GM11168 (cell line): ENCODE results near the gene MOGAT1.
"Not testable (repeated sequence)": the region's sequence is repeated elsewhere in the genome, so short reads cannot be mapped to it uniquely, and the experiment has no call there.

Experiments
- in situ Hi-C: fragments of 300-500 bp; cut with MboI; formaldehyde crosslinking; loops from one replicate; pipeline ENCODE4 v1.12.0; 2022; ENCODE audit warnings: low sequenced_read_pairs; ENCODE audit not compliant: unreplicated experiment

Gene MOGAT1

DNA sequence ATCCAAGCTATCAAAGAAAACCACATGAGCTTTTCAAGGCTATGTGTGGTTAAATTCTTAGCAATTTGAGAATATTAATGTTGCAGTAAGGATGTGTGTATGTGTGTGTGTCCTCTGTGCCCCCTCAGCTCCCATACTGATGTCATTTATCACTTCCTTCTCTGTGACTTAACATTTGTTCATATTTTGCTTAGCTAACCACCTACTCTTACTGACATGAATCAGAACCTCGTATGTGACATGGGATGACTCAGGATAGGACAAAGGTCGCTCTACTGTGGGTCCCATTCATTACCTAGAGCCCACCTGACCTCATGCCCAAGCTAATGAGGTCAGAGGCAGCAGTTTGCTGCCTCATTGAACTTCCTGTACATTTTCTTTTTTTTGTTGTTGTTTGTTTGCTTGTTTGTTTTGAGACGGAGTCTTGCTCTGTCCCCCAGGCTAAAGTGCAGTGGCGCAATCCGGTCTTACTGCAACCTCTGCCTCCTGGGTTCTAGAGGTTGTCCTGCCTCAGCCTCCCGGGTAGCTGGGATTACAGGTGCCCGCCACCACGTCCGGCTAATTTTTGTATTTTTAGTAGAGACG lies 36.3 kb downstream of the MOGAT1 start:
- in situ Hi-C loops = loop anchor here (5.0 kb wide), 1 partner anchor 195 kb away; no protein-coding TSS in a partner anchor

DNA sequence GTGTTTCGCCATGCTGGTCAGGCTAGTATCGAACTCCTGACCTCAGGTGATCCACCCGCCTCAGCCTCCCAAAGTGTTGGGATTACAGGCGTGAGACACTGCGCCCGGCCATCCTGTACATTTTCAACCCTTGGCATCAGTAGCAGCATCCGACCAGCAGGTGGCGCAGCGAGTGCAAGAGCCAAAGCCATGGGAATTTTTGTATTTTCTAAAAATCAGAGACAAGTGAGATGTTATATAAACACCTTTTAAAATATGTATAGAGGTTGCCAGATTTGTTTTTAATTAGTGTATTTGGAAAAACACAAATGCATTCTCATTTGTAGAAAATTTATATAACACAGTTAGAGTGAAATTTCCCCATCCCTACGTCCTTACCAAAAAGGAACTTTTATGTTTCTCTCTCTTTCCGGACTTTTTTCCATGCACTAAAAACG lies 36.8 kb downstream of the MOGAT1 start:
- in situ Hi-C loops = loop anchor here (5.0 kb wide), 1 partner anchor 194 kb away; no protein-coding TSS in a partner anchor

DNA sequence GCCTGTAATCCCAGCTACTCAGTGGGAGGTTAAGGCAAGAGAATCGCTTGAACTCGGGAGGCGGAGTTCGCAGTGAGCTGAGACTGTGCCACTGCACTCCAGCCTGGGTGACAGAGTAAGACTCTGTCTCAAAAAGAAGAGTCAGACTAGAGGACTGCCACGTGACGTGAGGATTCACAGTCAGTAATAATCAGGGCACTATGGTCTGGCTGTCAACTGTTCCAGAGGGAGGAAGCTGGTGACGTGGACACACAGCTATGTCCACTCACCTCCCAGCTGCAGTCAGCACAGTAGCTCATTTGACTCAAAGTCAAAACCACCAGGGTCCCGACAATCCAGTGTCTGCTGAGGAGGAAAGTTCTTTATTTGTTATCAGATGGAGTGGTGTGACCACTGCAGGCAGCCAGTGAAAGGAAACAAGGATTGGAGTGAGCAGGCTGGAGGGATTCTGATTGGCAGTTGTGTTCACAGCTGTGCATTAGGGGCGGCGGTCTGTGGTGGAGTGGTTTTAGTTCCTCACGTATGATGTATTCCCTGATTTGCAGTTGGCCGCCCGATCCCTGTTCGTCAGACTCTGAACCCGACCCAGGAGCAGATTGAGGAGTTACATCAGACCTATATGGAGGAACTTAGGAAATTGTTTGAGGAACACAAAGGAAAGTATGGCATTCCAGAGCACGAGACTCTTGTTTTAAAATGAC lies 37.9 kb downstream of the MOGAT1 start:
- in situ Hi-C loops = loop anchor here (5.0 kb wide), 1 partner anchor 193 kb away; no protein-coding TSS in a partner anchor

DNA sequence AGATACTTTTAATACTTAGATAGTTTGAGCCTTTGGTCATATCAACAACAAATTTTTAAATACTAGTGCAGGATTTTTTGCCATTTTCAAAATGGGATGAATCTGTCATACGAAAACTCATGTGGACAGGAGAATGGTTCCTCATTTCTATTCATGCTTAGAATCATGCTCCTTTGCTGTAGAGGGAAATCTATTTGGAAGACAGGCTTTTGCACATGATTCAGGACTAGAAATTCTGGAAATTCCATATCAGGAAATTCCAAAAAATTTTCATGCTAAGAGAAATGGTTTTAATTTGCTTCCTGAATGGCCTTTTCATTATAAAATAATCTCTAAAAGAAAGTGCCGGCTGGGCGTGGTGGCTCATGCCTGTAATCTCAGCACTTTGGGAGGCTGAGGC lies 39.3 kb downstream of the MOGAT1 start:
- in situ Hi-C loops = no loop called here

DNA sequence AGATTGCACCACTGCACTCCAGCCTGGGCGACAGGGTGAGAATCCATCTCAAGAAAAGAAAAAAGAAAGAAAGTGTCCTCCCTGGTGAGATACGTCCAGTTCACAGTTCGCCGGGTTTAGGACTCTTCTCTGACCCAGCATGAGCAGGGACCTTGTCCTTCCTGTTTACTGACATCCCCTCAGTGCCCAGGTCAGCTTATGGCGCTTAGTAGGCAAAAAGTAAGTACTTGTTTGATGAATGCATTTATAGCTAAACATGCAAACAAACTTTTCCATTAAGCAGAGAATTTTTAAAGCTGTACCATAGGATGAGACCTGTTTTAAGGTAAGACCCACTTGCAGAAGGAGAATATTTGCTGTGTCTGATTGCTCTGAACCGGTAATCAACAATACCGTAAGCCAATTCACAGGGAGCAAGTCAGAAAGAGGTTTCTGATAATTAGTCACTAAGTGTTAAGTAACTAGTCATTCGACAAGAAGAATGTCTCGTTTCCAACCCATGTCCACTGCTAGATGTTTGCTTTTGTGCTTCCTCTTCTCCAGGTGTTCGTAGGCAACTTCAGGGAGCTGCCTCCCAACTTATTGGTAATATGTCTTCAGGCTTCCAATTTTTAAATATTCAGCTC lies 40.0 kb downstream of the MOGAT1 start:
- in situ Hi-C loops = no loop called here

DNA sequence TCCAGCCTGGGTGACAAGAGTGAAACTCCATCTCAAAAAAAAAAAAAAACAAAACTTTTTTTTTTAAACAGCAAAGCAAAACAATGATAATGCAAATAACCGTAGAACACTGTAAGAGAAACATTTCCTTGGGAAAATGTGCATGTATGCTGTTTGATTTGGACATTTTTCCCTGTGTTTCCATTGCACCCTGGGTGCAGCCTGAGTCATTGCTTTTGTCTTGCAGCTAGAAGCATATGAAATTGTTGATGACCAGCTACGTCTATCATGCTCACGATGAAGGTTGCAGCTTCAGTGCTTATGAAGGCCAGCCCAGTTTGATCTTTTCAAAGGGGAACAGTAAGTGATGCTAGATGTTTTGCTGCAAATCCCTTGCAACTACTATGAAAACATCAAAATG lies 41.5 kb downstream of the MOGAT1 start:
- in situ Hi-C loops = no loop called here

DNA sequence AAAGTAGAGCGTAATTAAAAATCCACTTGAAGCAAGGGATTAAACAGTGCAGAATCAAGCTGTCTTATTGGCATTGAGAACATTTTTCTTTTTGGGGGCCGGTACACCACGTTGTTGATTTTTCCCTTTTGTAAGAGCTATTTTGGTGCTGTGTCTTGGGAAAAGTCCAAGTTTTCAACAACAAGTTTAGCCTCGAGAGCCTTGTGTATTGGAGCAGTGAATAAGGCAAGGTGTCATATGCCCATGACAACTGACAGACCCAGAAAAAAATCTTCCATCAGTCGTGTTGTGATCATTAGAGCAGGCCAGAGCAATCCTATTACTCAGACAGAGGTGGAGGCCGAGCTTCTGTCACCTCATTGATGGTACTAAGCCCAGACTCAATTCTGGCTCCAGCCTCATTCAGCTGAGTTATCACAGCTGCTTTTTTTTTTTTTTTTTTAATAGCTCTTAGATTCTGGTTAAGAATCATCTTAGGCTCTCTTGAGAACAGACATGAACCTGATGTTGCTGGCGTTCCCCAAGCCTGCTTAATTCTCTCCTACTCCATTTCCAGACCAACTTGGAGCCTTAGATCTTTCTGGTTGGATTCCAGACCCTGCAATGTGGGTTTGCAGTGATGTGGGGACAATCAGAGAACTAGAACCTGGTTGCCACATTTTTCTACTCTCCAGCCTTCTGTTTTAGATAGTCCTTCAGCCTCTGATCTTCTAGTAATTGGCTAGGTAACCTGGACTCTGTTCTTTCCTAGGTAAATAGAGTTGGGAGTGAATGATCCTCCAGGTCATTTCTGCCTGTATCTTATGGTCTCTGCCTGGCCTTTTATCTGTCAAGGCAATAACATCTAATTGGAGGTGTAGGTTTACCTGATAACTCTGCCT lies 43.1 kb downstream of the MOGAT1 start:
- in situ Hi-C loops = no loop called here

DNA sequence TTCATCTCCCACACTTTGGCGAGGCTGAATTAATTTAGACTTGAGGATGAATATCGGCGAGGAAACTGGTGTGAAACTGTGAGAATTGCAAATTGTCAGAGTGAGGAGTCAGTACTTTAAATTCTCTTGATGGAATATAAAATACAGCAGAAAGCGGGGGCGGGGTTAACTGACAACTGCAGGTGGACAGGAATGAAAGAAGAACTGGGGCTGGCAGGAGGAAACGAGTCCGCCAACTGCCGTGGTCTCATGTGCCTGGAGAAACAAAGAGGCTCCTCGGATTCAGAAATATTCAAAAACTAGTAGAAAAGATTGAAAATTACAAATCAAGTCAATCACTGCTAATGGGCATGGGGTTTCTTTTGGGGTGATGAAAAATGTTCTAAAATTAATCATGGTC lies 44.3 kb downstream of the MOGAT1 start:
- in situ Hi-C loops = no loop called here

DNA sequence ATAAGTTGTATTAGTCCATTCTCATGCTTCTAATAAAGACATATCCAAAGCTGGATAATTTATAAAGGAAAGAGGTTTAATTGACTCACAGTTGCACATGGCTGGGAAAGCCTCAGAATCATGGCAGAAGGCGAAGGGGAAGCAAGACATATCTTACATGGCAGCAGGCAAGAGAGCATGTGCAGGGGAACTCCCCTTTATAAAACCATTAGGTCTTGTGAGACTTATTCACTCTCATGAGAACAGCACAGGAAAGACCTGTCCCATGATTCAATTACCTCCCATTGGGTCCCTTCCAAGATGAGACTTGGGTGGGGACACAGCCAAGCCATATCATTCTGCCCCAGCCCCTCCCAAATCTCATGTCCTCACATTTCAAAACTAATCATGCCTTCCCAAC lies 48.3 kb downstream of the MOGAT1 start:
- in situ Hi-C loops = not testable (repeated sequence)

DNA sequence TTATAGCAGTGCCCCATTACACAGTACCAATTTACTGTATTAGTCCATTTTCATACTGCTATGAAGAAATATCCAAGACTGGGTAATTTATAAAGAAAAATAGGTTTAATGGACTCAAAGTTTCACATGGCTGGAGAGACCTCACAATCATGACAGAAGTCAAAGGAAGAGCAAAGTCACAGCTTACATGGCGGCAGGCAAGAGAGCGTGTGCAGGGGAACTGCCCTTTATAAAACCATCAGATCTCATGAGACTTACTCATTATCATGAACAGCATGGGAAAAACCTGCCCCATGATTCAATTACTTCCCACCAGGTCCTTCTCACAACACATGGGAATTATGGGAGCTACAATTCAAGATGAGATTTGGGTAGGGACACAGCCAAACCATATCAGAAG lies 50.1 kb downstream of the MOGAT1 start:
- in situ Hi-C loops = not testable (repeated sequence)

DNA sequence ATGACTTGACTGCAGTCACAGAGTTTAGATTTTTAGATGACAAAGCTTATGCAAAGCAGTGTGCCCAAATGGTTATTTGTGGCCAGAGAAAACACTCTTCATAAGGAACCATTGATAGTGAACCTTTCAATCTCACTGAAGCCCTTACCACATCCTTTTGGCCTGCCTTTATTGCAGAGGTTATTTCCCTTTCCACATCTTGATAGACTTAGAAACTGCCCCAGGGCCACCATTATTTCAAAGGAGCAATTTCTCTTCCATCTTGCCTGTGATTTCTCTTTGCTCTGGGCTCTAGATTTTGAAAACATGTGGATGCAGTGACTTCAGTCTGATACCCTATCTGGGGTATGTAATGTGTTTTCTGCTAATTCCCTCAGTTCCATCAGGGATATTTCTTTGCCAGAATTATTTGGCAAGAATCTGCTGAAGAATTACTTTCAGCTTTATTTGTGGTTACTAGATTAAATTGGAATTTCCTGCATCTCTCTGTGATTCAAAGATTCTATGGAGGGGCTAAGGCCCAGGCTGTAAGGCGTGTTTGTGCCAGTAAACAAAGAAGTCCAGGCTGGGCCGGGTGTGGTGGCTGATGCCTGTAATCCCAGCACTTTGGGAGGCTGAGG lies 51.0 kb downstream of the MOGAT1 start:
- in situ Hi-C loops = no loop called here

DNA sequence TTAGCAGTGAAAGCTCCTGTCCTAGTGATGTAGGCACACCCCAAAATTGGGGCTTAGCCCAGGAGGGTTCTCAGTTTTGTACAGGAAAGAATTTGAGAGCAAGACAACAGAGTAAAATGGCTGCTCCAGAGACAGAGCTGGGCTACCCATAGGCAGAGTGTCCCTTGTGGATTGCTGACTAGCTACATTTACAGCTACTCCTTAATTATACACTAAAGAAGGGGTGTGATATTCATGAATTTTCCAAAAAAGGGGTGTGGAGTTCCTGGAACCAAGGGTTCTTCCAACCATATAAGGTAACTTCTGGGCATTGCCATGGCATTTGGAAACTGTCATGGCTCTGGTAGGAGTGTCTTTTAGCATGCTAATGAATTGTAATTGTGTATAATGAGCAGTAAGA lies 52.8 kb downstream of the MOGAT1 start:
- in situ Hi-C loops = no loop called here

DNA sequence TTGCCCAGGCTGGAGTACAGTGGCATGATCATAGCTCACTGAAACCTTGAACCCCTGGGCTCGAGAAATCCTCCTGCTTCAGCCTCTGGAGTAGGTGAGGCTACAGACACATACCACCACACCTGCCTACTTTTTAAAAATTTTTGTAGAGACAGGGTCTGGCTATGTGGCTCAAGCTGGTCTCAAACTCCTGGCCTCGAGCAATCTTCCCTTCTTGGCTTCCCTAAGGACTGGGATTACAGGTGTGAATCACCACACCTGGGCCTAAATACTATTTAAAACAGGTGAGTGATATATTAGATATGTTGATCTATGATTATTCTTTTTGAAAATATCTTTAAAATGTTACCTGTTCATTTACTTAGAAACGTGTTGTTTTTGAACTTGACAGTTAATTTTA lies 57.2 kb downstream of the MOGAT1 start:
- in situ Hi-C loops = no loop called here

DNA sequence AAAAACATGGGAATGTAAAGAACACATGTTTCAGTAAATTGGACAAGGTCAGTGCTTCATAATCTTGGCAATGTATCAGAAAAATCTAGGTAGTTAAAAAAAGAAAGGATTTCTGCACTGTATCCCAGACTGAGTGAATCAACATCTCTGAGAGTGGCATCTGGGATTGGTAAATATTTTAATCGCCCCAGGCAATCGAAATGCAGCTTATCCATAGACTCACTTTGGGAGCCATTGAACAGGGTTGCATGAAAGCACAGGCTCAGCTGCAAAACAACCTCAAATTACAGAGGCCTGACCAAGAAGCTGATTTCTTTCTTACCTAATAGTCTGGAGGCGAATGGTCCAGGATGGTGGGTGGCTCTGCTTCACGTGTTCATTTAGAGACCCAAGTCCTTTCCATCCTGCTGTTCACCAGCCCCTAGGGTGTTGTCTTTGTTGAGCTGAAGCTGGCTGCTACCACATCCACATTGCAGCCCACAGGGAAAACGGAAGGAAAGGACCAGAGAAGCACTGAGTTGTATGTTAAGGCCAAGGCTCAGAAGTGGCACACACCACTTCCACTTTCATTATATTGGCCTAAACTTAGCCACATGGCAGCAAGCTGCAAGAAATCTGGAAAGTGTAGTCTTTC lies 59.0 kb downstream of the MOGAT1 start:
- in situ Hi-C loops = no loop called here

DNA sequence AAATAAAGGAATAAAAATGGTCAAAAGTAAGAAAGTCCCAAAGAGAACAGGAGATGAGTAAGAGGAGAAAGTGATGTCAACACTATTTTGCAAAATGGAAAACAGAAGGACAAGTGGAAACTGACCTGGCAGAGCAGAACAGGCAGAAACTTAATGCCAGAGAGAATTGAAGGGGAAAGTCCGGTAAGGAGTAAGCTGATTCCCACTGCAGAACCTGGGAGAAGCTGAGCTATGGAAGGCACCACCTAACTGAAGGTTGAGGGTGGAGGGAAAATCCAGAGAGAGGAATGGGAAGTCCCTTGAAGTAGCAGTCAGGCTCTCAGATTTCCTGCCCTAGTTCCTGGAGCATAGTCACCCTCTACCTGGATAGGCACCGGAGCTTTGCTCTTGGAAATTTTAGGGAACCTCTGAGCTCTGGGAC lies 59.8 kb downstream of the MOGAT1 start:
- in situ Hi-C loops = no loop called here

DNA sequence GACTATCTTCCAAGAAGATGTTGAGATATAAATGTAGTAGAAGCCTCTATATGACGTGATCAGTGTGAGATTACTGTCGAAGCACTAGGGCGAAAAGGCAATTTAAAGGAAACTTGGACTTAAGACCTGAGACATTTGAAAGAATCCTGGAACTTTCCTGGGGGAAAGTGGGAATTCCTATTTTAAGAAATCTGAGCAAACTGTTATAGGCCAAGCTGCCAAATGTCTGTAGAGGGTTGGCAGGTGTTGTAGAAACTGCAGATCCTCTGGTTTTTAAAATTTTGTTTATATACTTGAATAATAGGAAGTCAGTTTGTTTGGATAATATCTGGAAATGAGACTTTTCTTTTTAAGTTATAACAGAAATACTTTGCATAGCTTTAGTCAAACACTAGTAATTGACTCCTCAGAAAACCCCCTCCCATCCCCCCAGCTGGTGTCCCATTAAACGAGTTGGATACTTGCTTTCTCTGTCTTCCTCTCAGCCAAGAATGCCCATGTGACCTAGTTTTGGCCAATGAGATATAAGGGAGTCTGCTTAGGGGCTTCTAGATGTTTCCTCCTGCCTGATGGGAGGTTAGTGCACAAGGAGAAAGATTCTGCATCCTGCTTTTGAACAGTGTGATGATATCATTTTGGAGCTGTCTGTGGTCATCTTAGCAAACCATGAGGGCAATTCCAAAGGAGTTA lies 61.2 kb downstream of the MOGAT1 start:
- in situ Hi-C loops = no loop called here

DNA sequence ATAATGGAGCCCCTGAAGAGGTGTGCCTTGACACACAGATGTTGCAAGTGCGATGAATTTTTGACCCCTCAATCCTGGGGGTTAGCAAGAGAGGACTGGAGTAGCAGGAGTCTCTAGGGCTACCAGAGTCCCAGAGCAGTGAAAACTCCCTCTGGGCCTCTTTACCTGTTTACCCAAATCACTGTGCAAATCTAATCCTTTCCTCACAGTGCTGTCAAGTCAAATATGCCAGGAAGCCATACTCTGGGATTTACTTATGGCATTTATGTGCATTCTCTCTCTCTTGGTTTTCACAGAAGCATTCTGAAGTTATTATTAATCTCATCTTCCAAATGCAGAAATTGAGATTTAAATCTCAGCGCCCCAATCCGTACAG lies 62.0 kb downstream of the MOGAT1 start:
- in situ Hi-C loops = no loop called here

DNA sequence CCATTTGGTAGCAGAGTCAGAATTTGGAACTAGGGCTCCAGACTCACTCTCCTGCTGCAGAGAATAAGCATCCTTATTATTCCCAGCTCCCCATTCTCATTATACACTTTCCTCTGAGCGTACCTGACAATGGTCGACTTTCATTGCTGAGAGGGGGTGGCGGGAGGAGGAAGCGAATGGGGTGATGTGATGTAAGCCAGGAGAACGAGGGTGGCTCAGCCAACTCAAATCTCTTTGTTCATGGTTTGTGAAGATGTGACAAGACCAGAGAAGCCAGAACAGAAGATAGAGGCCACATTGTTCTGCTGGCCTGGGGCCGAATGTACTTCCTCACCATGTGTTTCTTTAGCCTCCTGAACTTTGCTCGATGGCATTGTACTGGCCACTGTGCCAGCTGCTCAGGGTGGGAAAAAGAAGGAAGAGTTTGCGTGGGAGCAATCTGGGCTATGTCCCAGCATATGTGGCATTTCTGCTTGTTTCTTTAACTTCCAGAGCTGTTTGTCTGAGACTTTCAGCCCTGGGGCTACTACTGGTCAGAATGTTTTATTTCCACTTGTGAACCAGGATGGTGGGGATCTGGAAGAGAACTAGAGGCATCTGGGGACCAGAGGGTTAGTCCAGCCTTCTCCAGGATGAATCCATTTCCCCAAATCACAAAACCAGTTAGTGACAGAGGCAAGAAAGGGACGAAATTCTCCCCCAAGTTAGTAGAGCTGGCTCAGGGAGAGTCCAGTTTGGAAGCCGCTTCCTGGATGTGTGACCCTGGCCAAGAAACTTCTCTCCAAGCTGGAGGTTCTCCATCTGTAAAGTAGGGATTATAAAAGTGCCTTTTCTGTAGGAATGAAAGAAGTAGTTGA lies 62.6 kb downstream of the MOGAT1 start:
- in situ Hi-C loops = no loop called here
